Measurements from ENCODE around the gene ZDHHC18.
A peak's percentile ranks its signal among the peaks of the same experiment; 100 is the strongest.

DNA sequence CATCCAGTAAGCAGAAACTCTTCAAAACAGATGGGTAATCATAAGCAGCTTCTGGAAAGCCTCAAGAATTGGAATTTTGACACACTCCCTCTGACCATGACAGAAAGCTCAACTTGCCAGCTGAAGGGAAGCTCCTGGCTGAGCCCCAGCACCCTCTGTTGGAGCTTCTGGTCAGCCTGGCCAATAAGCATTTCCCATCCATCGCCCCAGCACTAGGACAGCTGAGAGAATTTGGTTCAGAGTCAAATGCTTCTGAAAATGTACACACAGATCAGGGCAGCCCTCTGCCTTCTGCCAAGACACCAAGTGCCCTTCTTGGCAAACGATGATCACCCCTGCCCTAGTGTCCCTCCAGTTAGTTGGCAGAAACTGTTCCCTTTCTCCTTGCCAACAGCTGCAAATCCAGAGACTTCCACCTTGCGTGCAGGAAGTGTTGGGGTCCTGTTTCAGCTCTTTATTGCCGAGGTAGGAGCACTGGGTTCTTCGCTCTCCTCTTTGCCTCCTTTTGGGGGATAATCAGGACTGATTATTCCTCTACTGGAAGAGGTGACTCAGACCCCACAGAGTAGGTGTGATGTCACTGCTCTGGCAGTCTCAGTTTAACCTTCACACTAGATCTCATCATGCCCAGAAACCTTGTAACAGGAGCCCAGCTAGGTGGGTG lies 26.9 kb upstream of the ZDHHC18 start:
- TF ChIP-seq POLR2AphosphoS5 (IDR thresholded peaks at IDR 0.05) (peak in 1 of 3 donors; percentile 24), POLR2A (IDR thresholded peaks at IDR 0.05) (no peak)
- TF ChIP-seq, protein P1, sequence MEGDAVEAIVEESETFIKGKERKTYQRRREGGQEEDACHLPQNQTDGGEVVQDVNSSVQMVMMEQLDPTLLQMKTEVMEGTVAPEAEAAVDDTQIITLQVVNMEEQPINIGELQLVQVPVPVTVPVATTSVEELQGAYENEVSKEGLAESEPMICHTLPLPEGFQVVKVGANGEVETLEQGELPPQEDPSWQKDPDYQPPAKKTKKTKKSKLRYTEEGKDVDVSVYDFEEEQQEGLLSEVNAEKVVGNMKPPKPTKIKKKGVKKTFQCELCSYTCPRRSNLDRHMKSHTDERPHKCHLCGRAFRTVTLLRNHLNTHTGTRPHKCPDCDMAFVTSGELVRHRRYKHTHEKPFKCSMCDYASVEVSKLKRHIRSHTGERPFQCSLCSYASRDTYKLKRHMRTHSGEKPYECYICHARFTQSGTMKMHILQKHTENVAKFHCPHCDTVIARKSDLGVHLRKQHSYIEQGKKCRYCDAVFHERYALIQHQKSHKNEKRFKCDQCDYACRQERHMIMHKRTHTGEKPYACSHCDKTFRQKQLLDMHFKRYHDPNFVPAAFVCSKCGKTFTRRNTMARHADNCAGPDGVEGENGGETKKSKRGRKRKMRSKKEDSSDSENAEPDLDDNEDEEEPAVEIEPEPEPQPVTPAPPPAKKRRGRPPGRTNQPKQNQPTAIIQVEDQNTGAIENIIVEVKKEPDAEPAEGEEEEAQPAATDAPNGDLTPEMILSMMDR (IDR thresholded peaks at IDR 0.05), result no peak

Data from breast epithelium (tissue), 3 donors.